ENCODE data around the gene BANF2. TPM values are rescaled to one million over a fixed set of nuclear protein-coding genes. Genes with fewer than 3 reads are reported as not detected.

Gene BANF2
- total and polyA plus RNA-seq, 2 of the 4 experiments (the other 2 are of a cell fraction) = not detected

- peak overlapping the region; percentile 10 for H3K14ac ChIP-seq (replicated peaks; ENCODE audit: low read depth, low read length)
- ATAC-seq (ENCODE audit: low read depth) = peak; percentile 82
- ChIA-PET CTCF (no interaction called here), POLR2A (ENCODE audit: unreplicated experiment) (no interaction called here)
- 7% methylated on average over 3 of the region's 9 CpGs; no CpG with 5 or more reads in 1 of the 2 experiments for WGBS, 2 experiments (ENCODE audit: extremely low coverage in 2 of 2, insufficient read length in 1 of 2)
- TF ChIP-seq MAFK (IDR thresholded peaks at IDR 0.05; ENCODE audit: low read depth, low read length) (no peak), MXI1 (IDR thresholded peaks at IDR 0.05; ENCODE audit: borderline replicate concordance, low read depth, low read length) (0 out of 2 replicates have a peak, but pooled peaks have one; percentile 33), MAZ (IDR thresholded peaks at IDR 0.05; ENCODE audit: borderline replicate concordance, low read depth, low read length) (no peak), USF2 (IDR thresholded peaks at IDR 0.05; ENCODE audit: low read depth, low read length) (peak; percentile 11; the same call in 1 of the 2 replicates), RCOR1 (IDR thresholded peaks at IDR 0.05; ENCODE audit: insufficient replicate concordance, low read length) (no peak), FOS (IDR thresholded peaks at IDR 0.05; ENCODE audit: low read depth, low read length) (peak; percentile 34; the same call in 1 of the 2 replicates), BHLHE40 (IDR thresholded peaks at IDR 0.05; ENCODE audit: low read depth, low read length) (no peak), CTCF (conservative IDR thresholded peaks at IDR 0.05; ENCODE audit: low read depth, low read length) (no peak)
- H3K9me3 ChIP-seq (ENCODE audit: control insufficient read depth, insufficient read depth, low read length) = peaks cover 8% of the 10 kb centered on the region
- H3K9me1 ChIP-seq (ENCODE audit: insufficient read depth, low read length) = peaks cover 3% of the 10 kb centered on the region; the same call in 1 of the 2 replicates
- H3K79me1 ChIP-seq (ENCODE audit: low read depth in 1 of 2, low read length in 2 of 2) = no peaks in the 10 kb centered on the region
- H3K36me3 ChIP-seq (ENCODE audit: control insufficient read depth, insufficient read depth, low read length) = no peaks in the 10 kb centered on the region
- peak overlapping the region; percentile 5 for H2BK5ac ChIP-seq (ENCODE audit: low read depth, low read length, poor library complexity, severe bottlenecking)
- no peak overlapping the region for H2AK9ac ChIP-seq (replicated peaks; ENCODE audit: low read depth, low read length, poor library complexity)
- no peak overlapping the region for H3K4me3 ChIP-seq (ENCODE audit: insufficient read depth, low read depth, low read length)
- peak overlapping the region in 1 of 2 experiments; percentile 37; a peak in 2 of 4 replicates for H4K8ac ChIP-seq (ENCODE audit: low read depth in 2 of 2, low read length in 2 of 2)
- H2BK20ac ChIP-seq (ENCODE audit: low read depth, low read length) = peak overlapping the region; percentile 21; the same call in 1 of the 2 replicates
- no peak overlapping the region; the same call in 1 of the 2 replicates for H3K18ac ChIP-seq (ENCODE audit: low read depth, low read length)
- H3K27ac ChIP-seq (ENCODE audit: insufficient read depth, low read length) = peak overlapping the region; percentile 28
- no peak overlapping the region for H3K23ac ChIP-seq (ENCODE audit: low read depth, low read length)
- H2AK5ac ChIP-seq (ENCODE audit: low read depth, low read length) = no peak overlapping the region
- peak overlapping the region; percentile 69 for H2BK120ac ChIP-seq (ENCODE audit: low read depth, low read length)
- no peak overlapping the region for H3K4me2 ChIP-seq (ENCODE audit: low read depth, low read length)
- in situ Hi-C loops (cut with MboI; ENCODE audit: low sequenced_read_pairs) = no loop called here
- no peaks in the 10 kb centered on the region for H4K20me1 ChIP-seq (ENCODE audit: insufficient read depth, low read length)
- H2BK15ac ChIP-seq (ENCODE audit: low read depth, low read length) = 0 out of 3 replicates have a peak overlapping the region, but pooled peaks have one; percentile 7
- peak; percentile 68 for DNase-seq
- no peaks in the 10 kb centered on the region for H3K27me3 ChIP-seq (ENCODE audit: control insufficient read depth, insufficient read depth, low read length)
- H3K4me1 ChIP-seq (ENCODE audit: control insufficient read depth, insufficient read depth, low read length) = peaks cover 12% of the 10 kb centered on the region
- no peak overlapping the region for H3K9ac ChIP-seq (ENCODE audit: low read depth, low read length)
- dilution Hi-C loops (cut with HindIII; ENCODE audit: low sequenced_read_pairs, unreplicated experiment) = no loop called here
- intact Hi-C loops (cut with micrococcal nuclease) = no loop called here
- no TSS peak for BruUV-seq (replicated peaks)
- peak overlapping the region; percentile 87 for H2AFZ ChIP-seq (replicated peaks; ENCODE audit: low read length, poor library complexity)
- H3K56ac ChIP-seq (ENCODE audit: extremely low read depth, insufficient read depth, low read length) = no peak overlapping the region
- peak overlapping the region; percentile 25; the same call in 1 of the 2 replicates for H4K5ac ChIP-seq (ENCODE audit: low read depth, low read length)
- peak overlapping the region; percentile 4 for H4K91ac ChIP-seq (ENCODE audit: insufficient read depth, low read depth, low read length)
- H3K4ac ChIP-seq (ENCODE audit: low read depth, low read length) = peak overlapping the region; percentile 42
Measured at GRCh38 chr20:17735206-17735804, 35.5 kb downstream of the BANF2 start.

All from IMR-90 (cell line).